Fibroblast of skin of scalp (primary cell): ENCODE data around the gene FOXJ3. TPM values are rescaled to one million over a fixed set of nuclear protein-coding genes. Genes with fewer than 3 reads are reported as not detected.

Source experiments
- DNase-seq: peaks from one replicate; pipeline ENCODE4 v3.0.0-alpha.2; 2013
- polyA plus RNA-seq, 2 experiments: library from polyadenylated mRNA; unstranded; fragments of 120-200 nt; gene quantifications; one replicate each; pipeline ENCODE4 v1.2.1, GENCODE V29; 2013; ENCODE audit not compliant: insufficient read length in 2 of 2

The FOXJ3 gene
- 20.9 TPM for polyA plus RNA-seq (2013, experiment 1 of 2; ENCODE audit: insufficient read length)
- polyA plus RNA-seq (2013, experiment 2 of 2; ENCODE audit: insufficient read length), result 23.4 TPM

GRCh38 chr1:42335050-42335808 is at the start of gene FOXJ3:
Gene FOXJ3 (minus strand): TSS chr1:42335235. CDS start chr1:42311093, 24,142 bp downstream.
- DNase-seq, result peak; percentile 98

GRCh38 chr1:42381280-42381673 is 46.2 kb upstream of the FOXJ3 start:
- no peak for DNase-seq

- DNase-seq, result peak; percentile 29
Observed at GRCh38 chr1:42380586-42381279, 45.7 kb upstream of the FOXJ3 start, which contains the start of gene RIMKLA. Gene RIMKLA (plus strand): TSS chr1:42380792. CDS start chr1:42380935, 143 bp downstream.

- DNase-seq, result peak; percentile 35
Observed at GRCh38 chr1:42379794-42380585, 45.0 kb upstream of the FOXJ3 start.

GRCh38 chr1:42372796-42373195 is 37.8 kb upstream of the FOXJ3 start:
- DNase-seq, result no peak

GRCh38 chr1:42370876-42371549 is 36.0 kb upstream of the FOXJ3 start:
- DNase-seq, result no peak

- no peak for DNase-seq
Observed at GRCh38 chr1:42369471-42369870, 34.4 kb upstream of the FOXJ3 start.

GRCh38 chr1:42368096-42368795 is 33.2 kb upstream of the FOXJ3 start:
- DNase-seq, result no peak

- DNase-seq, result no peak
Observed at GRCh38 chr1:42365118-42365517, 30.1 kb upstream of the FOXJ3 start.

- no peak for DNase-seq
Observed at GRCh38 chr1:42364542-42364941, 29.5 kb upstream of the FOXJ3 start.

GRCh38 chr1:42364089-42364488 is 29.1 kb upstream of the FOXJ3 start:
- no peak for DNase-seq

- DNase-seq, result no peak
Observed at GRCh38 chr1:42359466-42359865, 24.4 kb upstream of the FOXJ3 start.

GRCh38 chr1:42358791-42359190 is 23.8 kb upstream of the FOXJ3 start:
- DNase-seq, result no peak

- DNase-seq, result no peak
Observed at GRCh38 chr1:42350086-42350485, 15.1 kb upstream of the FOXJ3 start.

- DNase-seq, result no peak
Observed at GRCh38 chr1:42348498-42348897, 13.5 kb upstream of the FOXJ3 start.

- DNase-seq, result no peak
Observed at GRCh38 chr1:42343049-42343448, 8.0 kb upstream of the FOXJ3 start.

- DNase-seq, result no peak
Observed at GRCh38 chr1:42340901-42341300, 5.9 kb upstream of the FOXJ3 start.

GRCh38 chr1:42340093-42340492 is 5.1 kb upstream of the FOXJ3 start:
- no peak for DNase-seq

- DNase-seq, result no peak
Observed at GRCh38 chr1:42336978-42337377, 1.9 kb upstream of the FOXJ3 start.

- DNase-seq, result peak; percentile 64
Observed at GRCh38 chr1:42335809-42336518, 929 bp upstream of the FOXJ3 start.
